Keratinocyte (primary cell): Measurements from ENCODE around the gene MATN4. TPM values are rescaled to one million over a fixed set of nuclear protein-coding genes. Genes with fewer than 3 reads are reported as not detected.

Source experiments
- DNase-seq: peaks from one replicate; pipeline ENCODE4 v3.0.0-alpha.2; 2011; ENCODE audit warnings: low read depth, missing footprints, low spot score
- FAIRE-seq: peaks from 2 replicates; lab custom pipeline; 2011; peaks lifted over from hg19 to GRCh38; lab: Jason Lieb, UNC
- H2AFZ ChIP-seq: 2 replicates; pipeline ENCODE4 v1.6.0; 2012; ENCODE audit warnings: low read length, control low read depth, inconsistent platforms; ENCODE audit not compliant: control insufficient read depth
- H3K27ac ChIP-seq: 2 replicates; pipeline ENCODE4 v1.5.1; 2011; ENCODE audit warnings: low read length; ENCODE audit not compliant: control insufficient read depth, insufficient read depth
- H3K27me3 ChIP-seq: 3 replicates; pipeline ENCODE4 v1.6.0; 2011; ENCODE audit warnings: low read length; ENCODE audit not compliant: control insufficient read depth, insufficient read depth; ENCODE audit errors: extremely low read depth
- H3K36me3 ChIP-seq, 2 experiments: 2 replicates in 1 of 2; 3 replicates in 1 of 2; pipeline ENCODE4 v1.5.1; 2011; ENCODE audit warnings: low read length in 2 of 2, mild to moderate bottlenecking in 1 of 2; ENCODE audit not compliant: control insufficient read depth in 2 of 2, insufficient read depth in 2 of 2; ENCODE audit errors: extremely low read depth in 1 of 2
- H3K4me1 ChIP-seq: 3 replicates; pipeline ENCODE4 v1.5.1; 2011; ENCODE audit warnings: low read length; ENCODE audit not compliant: control insufficient read depth, insufficient read depth; ENCODE audit errors: extremely low read depth
- H3K4me2 ChIP-seq: 3 replicates; pipeline ENCODE4 v1.6.0; 2011; ENCODE audit warnings: low read depth, low read length; ENCODE audit not compliant: control insufficient read depth, insufficient read depth; ENCODE audit errors: extremely low read depth
- H3K4me3 ChIP-seq, 3 experiments: fragments of 200-600 bp in 1 of 3; sonication (generic) in 1 of 3; 2 replicates in 2 of 3; 3 replicates in 1 of 3; pipeline ENCODE4 v1.5.1; 2011 to 2016; ENCODE audit warnings: low read length in 3 of 3, mild to moderate bottlenecking in 3 of 3, control low read depth in 2 of 3, inconsistent platforms in 1 of 3, low read depth in 1 of 3, mixed read lengths in 1 of 3, mixed run types in 1 of 3, moderate library complexity in 1 of 3; ENCODE audit not compliant: control insufficient read depth in 2 of 3, insufficient read depth in 2 of 3; ENCODE audit errors: extremely low read depth in 1 of 3
- H3K79me2 ChIP-seq: 2 replicates; pipeline ENCODE4 v1.6.0; 2012; ENCODE audit warnings: low read length; ENCODE audit not compliant: control insufficient read depth, insufficient read depth
- H3K9ac ChIP-seq: 3 replicates; pipeline ENCODE4 v1.6.0; 2011; ENCODE audit warnings: low read length; ENCODE audit not compliant: control insufficient read depth, insufficient read depth; ENCODE audit errors: extremely low read depth
- H3K9me1 ChIP-seq: 3 replicates; pipeline ENCODE4 v1.6.0; 2011; ENCODE audit warnings: low read length; ENCODE audit not compliant: control insufficient read depth, insufficient read depth; ENCODE audit errors: extremely low read depth
- H3K9me3 ChIP-seq: 2 replicates; pipeline ENCODE4 v1.5.1; 2012; ENCODE audit warnings: low read depth, low read length; ENCODE audit not compliant: control insufficient read depth
- H4K20me1 ChIP-seq: 3 replicates; pipeline ENCODE4 v1.6.0; 2011; ENCODE audit warnings: low read length; ENCODE audit not compliant: control insufficient read depth, insufficient read depth; ENCODE audit errors: extremely low read depth
- EZH2 ChIP-seq: IDR thresholded peaks from one replicate; pipeline ENCODE4 v1.6.1; 2012; ENCODE audit warnings: inconsistent platforms, mild to moderate bottlenecking, low read length, moderate library complexity
- dilution Hi-C: fragments of 300-500 bp; cut with MboI; formaldehyde crosslinking; loops from one replicate; pipeline ENCODE4 v1.7.0; 2020; ENCODE audit warnings: low sequenced_read_pairs; ENCODE audit not compliant: extremely low pct_ligation_motif_present
- polyA plus RNA-seq, 5 experiments: library from polyadenylated mRNA; depleted of rRNA in 3 of 5; stranded (reverse) in 3 of 5; stranded (forward) in 1 of 5; unstranded in 1 of 5; fragments of >200 nt; gene quantifications; 1 replicate in 1 of 5; 2 replicates in 3 of 5; 3 replicates in 1 of 5; pipeline versions ENCODE4 v1.2.1 to v1.2.3, GENCODE V29; 2011 to 2012; ENCODE audit warnings: missing spikeins in 2 of 5, low read depth in 1 of 5, low replicate concordance in 1 of 5
- TF ChIP-seq, protein P1 (sequence below), 3 experiments: IDR thresholded peaks in 1 of 3; conservative IDR thresholded peaks in 1 of 3; optimal IDR thresholded peaks in 1 of 3; 2 replicates in 2 of 3; 3 replicates in 1 of 3; pipeline versions ENCODE3 to v1.5.1; 2011; ENCODE audit warnings: low read length in 3 of 3, mild to moderate bottlenecking in 3 of 3, moderate library complexity in 2 of 3, control low read depth in 1 of 3, inconsistent platforms in 1 of 3; ENCODE audit not compliant: insufficient read depth in 2 of 3; ENCODE audit errors: extremely low read depth in 1 of 3

MATN4 gene
- polyA plus RNA-seq, 1 donor (not counting 4 experiments of a cell fraction or from before 2014, with no cell fraction given) = not detected

- H3K4me3 ChIP-seq = no peak overlapping the region
- no peaks in the 10 kb centered on the region for H3K9me3 ChIP-seq
- peaks cover 0 to 7% of the 10 kb centered on the region in 2 experiments for H3K36me3 ChIP-seq
- H3K79me2 ChIP-seq = no peaks in the 10 kb centered on the region
- H3K4me2 ChIP-seq = no peak overlapping the region
- H4K20me1 ChIP-seq = no peaks in the 10 kb centered on the region
- H3K9ac ChIP-seq = no peak overlapping the region
- H3K27ac ChIP-seq = no peak overlapping the region
- H3K9me1 ChIP-seq = no peaks in the 10 kb centered on the region
- TF ChIP-seq, protein P1, sequence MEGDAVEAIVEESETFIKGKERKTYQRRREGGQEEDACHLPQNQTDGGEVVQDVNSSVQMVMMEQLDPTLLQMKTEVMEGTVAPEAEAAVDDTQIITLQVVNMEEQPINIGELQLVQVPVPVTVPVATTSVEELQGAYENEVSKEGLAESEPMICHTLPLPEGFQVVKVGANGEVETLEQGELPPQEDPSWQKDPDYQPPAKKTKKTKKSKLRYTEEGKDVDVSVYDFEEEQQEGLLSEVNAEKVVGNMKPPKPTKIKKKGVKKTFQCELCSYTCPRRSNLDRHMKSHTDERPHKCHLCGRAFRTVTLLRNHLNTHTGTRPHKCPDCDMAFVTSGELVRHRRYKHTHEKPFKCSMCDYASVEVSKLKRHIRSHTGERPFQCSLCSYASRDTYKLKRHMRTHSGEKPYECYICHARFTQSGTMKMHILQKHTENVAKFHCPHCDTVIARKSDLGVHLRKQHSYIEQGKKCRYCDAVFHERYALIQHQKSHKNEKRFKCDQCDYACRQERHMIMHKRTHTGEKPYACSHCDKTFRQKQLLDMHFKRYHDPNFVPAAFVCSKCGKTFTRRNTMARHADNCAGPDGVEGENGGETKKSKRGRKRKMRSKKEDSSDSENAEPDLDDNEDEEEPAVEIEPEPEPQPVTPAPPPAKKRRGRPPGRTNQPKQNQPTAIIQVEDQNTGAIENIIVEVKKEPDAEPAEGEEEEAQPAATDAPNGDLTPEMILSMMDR (optimal IDR thresholded peaks at IDR 0.05 in 1 of 3, IDR thresholded peaks at IDR 0.05 in 1 of 3, conservative IDR thresholded peaks at IDR 0.05 in 1 of 3; ENCODE audit: extremely low read depth in 1 of 3, insufficient read depth in 2 of 3, low read length in 3 of 3) = no peak
- TF ChIP-seq EZH2 = no peak
- peaks cover 13% of the 10 kb centered on the region for H3K27me3 ChIP-seq
- peaks cover 7% of the 10 kb centered on the region for H3K4me1 ChIP-seq
- H2AFZ ChIP-seq = no peak overlapping the region
- dilution Hi-C loops = no loop called here
- no peak for FAIRE-seq
- DNase-seq = no peak
Measured at GRCh38 chr20:45320948-45321595, 13.0 kb upstream of the MATN4 start.

GRCh38 chr20:45318948-45319347 is 10.8 kb upstream of the MATN4 start:
- Histone ChIP-seq H2AFZ (no peak overlapping the region), H3K9me3 (no peaks in the 10 kb centered on the region), H3K79me2 (no peaks in the 10 kb centered on the region), H3K9ac (no peak overlapping the region), H3K27ac (no peak overlapping the region), H4K20me1 (no peaks in the 10 kb centered on the region), H3K4me2 (no peak overlapping the region), H3K4me3 (no peak overlapping the region), H3K27me3 (peaks cover 15% of the 10 kb centered on the region), H3K9me1 (no peaks in the 10 kb centered on the region), H3K4me1 (peaks cover 7% of the 10 kb centered on the region), H3K36me3 (no peaks in the 10 kb centered on the region)
- dilution Hi-C loops = no loop called here
- TF ChIP-seq, protein P1 (optimal IDR thresholded peaks at IDR 0.05 in 1 of 3, IDR thresholded peaks at IDR 0.05 in 1 of 3, conservative IDR thresholded peaks at IDR 0.05 in 1 of 3; ENCODE audit: extremely low read depth in 1 of 3, insufficient read depth in 2 of 3, low read length in 3 of 3) = no peak
- TF ChIP-seq EZH2 = no peak
- no peak for DNase-seq
- FAIRE-seq = no peak
